Hematopoietic multipotent progenitor cell treated with erythropoietin and hydrocortisone succinate and interleukin-3 and kit ligand, for 4 days (in vitro differentiated cells): ENCODE results near the gene SCT.
A peak's percentile ranks its signal among the peaks of the same experiment; 100 is the strongest.

Experiments
- DNase-seq: peaks from one replicate; pipeline ENCODE4 v3.0.0-alpha.2; 2015

SCT gene

GRCh38 chr11:609341-609811 lies 17.6 kb downstream of the SCT start:
- no peak for DNase-seq

- DNase-seq, result no peak
Observed at GRCh38 chr11:608791-609251, 18.2 kb downstream of the SCT start.

- no peak for DNase-seq
Observed at GRCh38 chr11:607971-608659, 18.9 kb downstream of the SCT start.

- no peak for DNase-seq
Observed at GRCh38 chr11:607020-607780, 19.8 kb downstream of the SCT start.

GRCh38 chr11:606245-606644 lies 20.7 kb downstream of the SCT start:
- peak; percentile 49 for DNase-seq

GRCh38 chr11:605286-606129 lies 21.5 kb downstream of the SCT start:
- no peak for DNase-seq

GRCh38 chr11:603154-603553 lies 23.8 kb downstream of the SCT start:
- no peak for DNase-seq

GRCh38 chr11:601573-602245 lies 25.3 kb downstream of the SCT start:
- DNase-seq, result no peak

GRCh38 chr11:598005-598680 lies 28.8 kb downstream of the SCT start:
- DNase-seq, result no peak

GRCh38 chr11:597166-597725 lies 29.7 kb downstream of the SCT start:
- DNase-seq, result peak; percentile 30

- peak; percentile 22 for DNase-seq
Observed at GRCh38 chr11:596374-596773, 30.6 kb downstream of the SCT start.

GRCh38 chr11:595400-595799 lies 31.6 kb downstream of the SCT start:
- DNase-seq, result no peak

GRCh38 chr11:593347-593746 lies 33.6 kb downstream of the SCT start:
- DNase-seq, result no peak

- DNase-seq, result no peak
Observed at GRCh38 chr11:592918-593317, 34.1 kb downstream of the SCT start.

GRCh38 chr11:592501-592900 lies 34.5 kb downstream of the SCT start:
- DNase-seq, result no peak

- no peak for DNase-seq
Observed at GRCh38 chr11:590997-591396, 36.0 kb downstream of the SCT start.

- no peak for DNase-seq
Observed at GRCh38 chr11:589798-590197, 37.2 kb downstream of the SCT start.

GRCh38 chr11:587978-588380 lies 39.0 kb downstream of the SCT start:
- DNase-seq, result peak; percentile 52

- DNase-seq, result no peak
Observed at GRCh38 chr11:587546-587945, 39.4 kb downstream of the SCT start.

GRCh38 chr11:586376-587316 lies 40.3 kb downstream of the SCT start:
- DNase-seq, result no peak

GRCh38 chr11:584287-584686 lies 42.7 kb downstream of the SCT start:
- no peak for DNase-seq
